Activated T-cell treated with anti-CD3 and anti-CD28 coated beads, Interleukin-2, amount 50 U/mL, for 4 hours (primary cell): ENCODE results near the gene DTNB. TPM values are rescaled to one million over a fixed set of nuclear protein-coding genes. Genes with fewer than 3 reads are reported as not detected.
A peak's percentile ranks its signal among the peaks of the same experiment; 100 is the strongest.

ENCODE experiments used
- ATAC-seq, 2 donors: fragments of 200-7000 bp; cut with Tn5 transposase; one replicate each; pipeline ENCODE4 v1.10.0; 2021
- DNase-seq: peaks from one replicate; pipeline ENCODE4 v3.0.0-alpha.2; 2020
- H3K27me3 Mint-ChIP-seq: one replicate; pipeline ENCODE4 v1.8.0; 2021; ENCODE audit warnings: low read depth, mixed read lengths
- H3K36me3 Mint-ChIP-seq: one replicate; pipeline ENCODE4 v1.8.0; 2022; ENCODE audit warnings: mixed read lengths; ENCODE audit not compliant: insufficient read depth
- H3K4me1 Mint-ChIP-seq: one replicate; pipeline ENCODE4 v1.8.0; 2021; ENCODE audit warnings: low read depth, mixed read lengths
- H3K4me3 Mint-ChIP-seq: one replicate; pipeline ENCODE4 v1.8.0; 2021; ENCODE audit warnings: mild to moderate bottlenecking, moderate library complexity, mixed read lengths
- H3K9me3 Mint-ChIP-seq: one replicate; pipeline ENCODE4 v1.8.0; 2021; ENCODE audit warnings: mixed read lengths
- total RNA-seq, 3 donors: library from RNA; stranded (reverse); gene quantifications; one replicate each; pipeline ENCODE4 v1.2.1, GENCODE V29; 2021

The DTNB gene
- total RNA-seq, 3 donors from 2014 or later, result 9.1 to 12.3 (median 11.2) TPM

DNA sequence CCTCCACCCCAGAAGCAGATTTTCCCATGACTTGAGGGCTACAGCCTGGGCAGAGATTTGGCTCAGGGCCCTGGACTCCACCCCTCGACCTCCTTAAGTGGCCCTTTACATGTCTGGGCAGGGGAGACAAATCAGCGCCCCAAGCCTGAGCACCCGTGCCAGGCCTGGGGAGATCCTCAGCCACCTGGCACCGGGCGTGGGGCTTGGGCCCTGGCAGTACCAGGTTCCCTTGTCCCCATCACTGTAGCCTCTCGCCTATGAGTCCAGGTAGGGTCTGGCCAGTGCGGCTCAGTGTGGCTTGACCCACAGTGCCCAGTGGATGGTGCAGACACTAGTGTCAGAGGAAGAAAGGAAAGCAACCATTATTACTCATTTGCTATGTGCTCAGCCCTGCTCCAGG, 309.6 kb downstream of the DTNB start:
- DNase-seq (no peak), ATAC-seq (no peak)
- H3K9me3 Mint-ChIP-seq, result no peaks in the 10 kb centered on the region
- no peaks in the 10 kb centered on the region for H3K36me3 Mint-ChIP-seq
- peaks cover 23% of the 10 kb centered on the region for H3K4me1 Mint-ChIP-seq
- no peaks in the 10 kb centered on the region for H3K27me3 Mint-ChIP-seq
- peak overlapping the region; percentile 26 for H3K4me3 Mint-ChIP-seq

DNA sequence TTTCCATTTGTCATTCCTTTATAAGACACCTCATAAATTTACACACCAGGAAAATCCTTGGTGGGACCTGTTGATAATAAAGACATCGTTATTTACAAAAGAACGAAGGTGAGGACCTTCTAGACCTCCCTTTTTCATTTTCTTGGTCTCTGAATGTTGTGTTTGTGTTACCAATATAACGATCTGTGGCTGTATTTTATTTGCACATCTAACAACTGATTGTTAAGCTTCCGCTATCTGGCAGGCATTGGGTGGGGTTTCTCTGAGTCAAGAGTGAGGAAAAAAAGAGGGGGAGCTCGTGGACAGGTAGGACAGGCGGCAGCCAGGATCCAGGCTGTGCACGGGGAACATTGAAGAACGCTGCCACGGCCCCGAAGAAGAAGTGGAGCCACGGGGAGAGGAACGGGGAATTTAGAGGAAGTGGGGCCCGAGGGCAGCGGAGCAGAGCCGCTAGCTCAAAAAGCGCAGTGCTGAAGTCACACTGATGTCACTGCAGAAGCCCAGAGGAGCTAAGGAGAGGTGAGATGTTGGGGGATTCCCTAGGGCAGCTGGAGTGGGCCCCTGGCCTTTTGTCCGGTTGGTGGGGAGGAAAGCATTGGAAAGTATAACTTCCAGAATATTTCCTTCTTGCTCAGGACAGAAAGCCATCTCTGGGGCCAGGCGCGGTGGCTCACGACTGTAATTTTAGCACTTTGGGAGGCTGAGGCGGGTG, 310.8 kb downstream of the DTNB start:
- no peaks in the 10 kb centered on the region for H3K36me3 Mint-ChIP-seq
- H3K9me3 Mint-ChIP-seq, result no peaks in the 10 kb centered on the region

DNA sequence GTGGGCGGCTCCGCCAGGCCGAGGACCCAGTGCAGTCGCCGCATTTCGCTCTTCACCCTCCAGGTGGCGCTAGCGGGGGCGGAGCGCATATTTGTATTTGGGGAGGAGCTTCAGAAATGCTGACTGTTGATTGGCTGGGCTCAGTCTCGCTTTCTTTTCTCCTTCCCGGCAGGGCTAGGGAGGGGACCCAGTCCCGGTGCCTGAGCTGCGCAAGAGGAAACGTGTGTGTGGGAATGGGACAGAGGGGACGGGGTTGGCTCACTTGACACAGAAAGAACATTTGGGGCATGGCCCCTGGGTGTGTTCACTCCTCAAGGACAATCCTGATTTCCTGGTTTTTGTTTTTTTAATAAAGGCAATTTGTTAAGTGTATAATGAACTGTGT, 311.3 kb downstream of the DTNB start:
- Mint-ChIP-seq H3K4me3 (peak overlapping the region; percentile 90), H3K4me1 (peaks cover 23% of the 10 kb centered on the region), H3K27me3 (no peaks in the 10 kb centered on the region), H3K9me3 (no peaks in the 10 kb centered on the region), H3K36me3 (no peaks in the 10 kb centered on the region)
- DNase-seq (peak; percentile 95), ATAC-seq (peak; percentile 97 to 98)

More for the DNA sequence above, 310.8 kb downstream of the DTNB start:
- Mint-ChIP-seq H3K4me3 (peak overlapping the region; percentile 90), H3K27me3 (no peaks in the 10 kb centered on the region), H3K4me1 (peaks cover 23% of the 10 kb centered on the region)
- peak; percentile 60 to 67 for ATAC-seq
- DNase-seq, result peak; percentile 42

DNA sequence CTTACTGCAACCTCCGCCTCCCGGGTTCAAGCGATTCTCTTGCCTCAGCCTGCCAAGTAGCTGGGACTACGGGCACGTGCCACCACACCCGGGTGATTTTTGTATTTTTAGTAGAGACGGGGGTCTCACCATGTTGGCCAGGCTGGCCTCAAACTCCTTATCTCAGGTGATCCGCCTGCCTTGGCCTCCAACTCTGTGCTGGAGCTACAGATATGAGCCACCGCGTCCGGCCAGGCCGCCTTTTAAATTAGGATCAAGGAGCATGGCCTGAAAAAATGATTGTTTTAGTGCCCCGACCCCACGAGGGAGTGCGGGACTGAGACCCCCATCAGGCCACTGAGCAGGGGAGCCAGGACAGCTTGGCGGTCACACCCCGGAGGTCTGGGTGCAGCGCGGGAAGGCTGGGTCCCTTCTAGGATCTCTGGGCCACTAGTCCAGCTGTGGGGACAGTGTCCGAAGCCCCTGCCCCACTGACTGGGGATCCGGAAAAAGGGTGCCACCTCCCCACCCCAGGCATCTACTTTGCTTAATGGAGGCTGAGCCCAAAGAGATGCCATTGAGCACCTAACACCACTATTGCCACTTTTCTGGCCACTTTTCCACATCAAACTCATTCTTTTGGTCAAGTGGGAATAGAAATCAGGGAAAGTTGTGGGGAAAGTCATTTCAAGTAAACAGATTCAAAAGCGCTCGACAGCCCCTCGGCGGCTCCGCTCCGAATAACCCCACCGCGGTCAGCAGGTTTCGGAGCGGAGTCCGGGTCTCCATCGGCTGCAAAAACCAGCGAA, 311.9 kb downstream of the DTNB start:
- ATAC-seq (no peak), DNase-seq (no peak)
- peaks cover 23% of the 10 kb centered on the region for H3K4me1 Mint-ChIP-seq
- no peaks in the 10 kb centered on the region for H3K36me3 Mint-ChIP-seq
- H3K9me3 Mint-ChIP-seq, result no peaks in the 10 kb centered on the region
- H3K27me3 Mint-ChIP-seq, result no peaks in the 10 kb centered on the region
- H3K4me3 Mint-ChIP-seq, result peak overlapping the region; percentile 90

DNA sequence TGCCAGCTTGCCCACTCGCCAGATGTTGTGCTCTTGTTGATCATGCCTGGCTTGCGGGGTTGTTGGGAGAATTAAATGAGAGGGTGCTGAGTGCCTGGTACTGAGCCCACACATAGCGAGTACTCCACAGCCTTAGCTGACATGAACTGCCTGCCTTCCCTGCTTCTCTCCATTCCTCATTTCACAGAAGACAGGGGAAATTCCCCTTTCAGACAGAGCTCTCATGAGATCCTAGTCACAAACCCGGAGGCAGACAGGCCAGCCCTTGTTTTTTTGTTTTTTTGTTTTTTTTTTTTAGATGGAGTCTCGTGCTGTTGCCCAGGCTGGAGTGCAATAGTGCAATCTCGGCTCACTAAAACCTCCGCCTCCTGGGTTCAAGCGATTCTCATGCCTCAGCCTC, 314.5 kb downstream of the DTNB start:
- no peaks in the 10 kb centered on the region for H3K9me3 Mint-ChIP-seq
- ATAC-seq (no peak), DNase-seq (no peak)
- peaks cover 6% of the 10 kb centered on the region for H3K27me3 Mint-ChIP-seq
- H3K4me3 Mint-ChIP-seq, result no peak overlapping the region
- H3K36me3 Mint-ChIP-seq, result no peaks in the 10 kb centered on the region
- H3K4me1 Mint-ChIP-seq, result peaks cover 23% of the 10 kb centered on the region

DNA sequence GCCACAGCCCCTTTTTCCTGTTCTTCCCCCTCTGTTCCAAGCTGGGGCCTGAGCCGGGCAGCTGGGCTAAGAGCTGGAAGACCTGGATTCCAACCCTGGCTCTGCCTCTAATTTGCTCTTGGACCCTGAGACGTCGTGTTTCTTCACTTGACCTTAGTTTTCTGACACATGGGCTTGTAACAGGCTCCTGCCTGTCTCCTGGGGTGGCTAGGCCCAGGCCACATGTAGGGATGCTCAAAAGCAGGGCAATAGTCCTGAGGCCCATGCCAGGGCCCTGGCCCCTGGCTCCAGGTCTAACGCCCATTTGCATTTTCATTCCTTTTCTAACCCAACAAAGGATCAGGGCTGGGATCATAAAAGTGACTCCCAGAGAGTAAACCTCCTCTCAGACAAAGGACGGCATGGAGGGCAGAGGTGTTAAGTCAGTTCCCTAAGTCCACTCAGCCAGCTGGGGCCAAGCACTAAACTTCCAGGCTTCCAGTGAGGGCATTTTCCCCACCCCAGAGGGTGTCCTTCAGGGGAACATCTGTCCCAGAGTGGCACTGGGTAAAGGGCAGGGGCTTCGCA, 315.0 kb downstream of the DTNB start:
- no peak overlapping the region for H3K4me3 Mint-ChIP-seq
- H3K36me3 Mint-ChIP-seq, result no peaks in the 10 kb centered on the region
- no peaks in the 10 kb centered on the region for H3K9me3 Mint-ChIP-seq
- DNase-seq (no peak), ATAC-seq (no peak)
- peaks cover 18% of the 10 kb centered on the region for H3K4me1 Mint-ChIP-seq
- H3K27me3 Mint-ChIP-seq, result peaks cover 6% of the 10 kb centered on the region

DNA sequence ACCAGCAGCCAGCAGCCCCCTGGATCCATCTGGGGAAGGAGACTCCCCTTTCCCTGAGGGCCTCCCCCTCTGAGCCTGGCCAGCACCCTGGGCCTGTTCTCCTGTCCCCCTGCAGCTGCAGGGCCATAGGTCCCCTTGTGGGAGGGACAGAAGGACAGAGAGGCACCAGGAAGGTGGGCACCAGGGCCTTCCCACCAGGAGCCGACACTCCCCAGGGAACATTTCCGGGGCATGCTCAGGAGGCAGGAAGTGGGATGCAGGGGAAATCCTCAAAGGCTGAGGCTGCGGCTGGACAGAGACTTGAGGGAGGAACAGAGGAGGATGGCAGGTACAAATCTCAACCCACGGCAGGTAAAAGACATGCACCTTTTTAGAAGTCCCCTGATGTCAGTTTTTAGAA, 317.3 kb downstream of the DTNB start:
- Mint-ChIP-seq H3K4me3 (no peak overlapping the region), H3K9me3 (no peaks in the 10 kb centered on the region), H3K27me3 (peaks cover 6% of the 10 kb centered on the region), H3K36me3 (no peaks in the 10 kb centered on the region), H3K4me1 (peaks cover 13% of the 10 kb centered on the region)
- ATAC-seq (no peak), DNase-seq (no peak)

DNA sequence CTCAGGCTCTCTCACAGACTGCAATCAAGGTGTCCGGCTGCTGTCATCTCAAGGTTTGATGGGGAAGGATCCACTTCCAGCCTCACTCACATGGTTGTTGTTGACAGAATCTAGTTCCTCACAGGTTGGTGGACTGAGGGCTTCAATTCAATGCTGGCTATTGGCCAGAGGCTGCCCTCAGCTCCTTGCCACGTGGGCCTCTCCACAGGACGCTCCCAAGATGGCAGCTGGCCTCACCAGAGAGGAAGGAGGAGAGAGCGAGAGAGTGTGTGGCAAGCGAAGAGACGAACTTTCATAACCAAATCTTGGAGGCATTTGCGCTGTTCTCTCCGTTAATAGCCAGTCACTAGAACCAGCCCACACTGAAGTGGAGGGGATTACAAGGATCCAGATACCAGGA, 318.1 kb downstream of the DTNB start:
- Mint-ChIP-seq H3K4me1 (peaks cover 18% of the 10 kb centered on the region), H3K4me3 (no peak overlapping the region), H3K9me3 (no peaks in the 10 kb centered on the region), H3K36me3 (no peaks in the 10 kb centered on the region), H3K27me3 (peaks cover 6% of the 10 kb centered on the region)
- DNase-seq (no peak), ATAC-seq (no peak)

DNA sequence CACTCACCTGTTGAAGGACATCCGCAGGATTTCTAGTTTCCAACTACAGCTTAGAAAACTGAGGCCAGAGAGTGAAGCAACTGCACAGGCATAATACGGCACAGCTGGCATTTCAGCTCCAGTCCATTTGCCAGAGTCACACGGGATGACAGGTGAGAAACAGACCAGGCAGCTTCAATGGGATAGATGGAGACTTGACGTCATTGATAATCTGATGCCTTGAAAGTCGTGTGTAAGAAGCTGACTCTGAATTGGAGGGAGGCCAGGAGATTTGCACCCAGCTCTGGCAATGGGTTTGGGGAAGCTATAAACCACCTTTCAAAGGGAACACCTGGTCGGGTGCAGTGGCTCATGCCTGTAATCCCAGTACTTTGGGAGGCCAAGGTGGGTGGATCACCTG, 319.3 kb downstream of the DTNB start:
- Mint-ChIP-seq H3K36me3 (no peaks in the 10 kb centered on the region), H3K4me3 (no peak overlapping the region), H3K9me3 (no peaks in the 10 kb centered on the region), H3K4me1 (peaks cover 22% of the 10 kb centered on the region), H3K27me3 (peaks cover 6% of the 10 kb centered on the region)
- ATAC-seq, result no peak
- DNase-seq, result no peak

DNA sequence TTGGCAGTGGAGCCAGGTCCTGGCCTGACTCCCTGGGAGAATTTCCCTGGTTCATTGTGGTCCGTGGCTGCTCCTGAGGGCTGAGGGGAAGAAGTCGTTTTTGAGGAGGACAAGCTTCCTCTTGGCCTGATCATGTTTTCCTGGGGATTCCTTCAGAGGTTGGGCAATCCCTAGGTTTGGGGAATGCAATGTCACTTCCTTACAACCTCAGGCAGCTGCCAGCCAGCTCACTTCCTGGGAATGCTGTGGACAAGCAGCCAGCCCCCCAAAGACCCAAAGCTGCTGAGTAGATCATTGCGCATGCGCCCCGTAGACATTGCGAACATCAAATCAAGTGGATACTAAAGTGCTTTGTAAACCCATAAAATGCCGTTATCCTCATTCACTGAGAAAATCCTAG, 324.0 kb downstream of the DTNB start:
- Mint-ChIP-seq H3K4me1 (peaks cover 37% of the 10 kb centered on the region), H3K4me3 (no peak overlapping the region), H3K27me3 (peaks cover 3% of the 10 kb centered on the region), H3K9me3 (no peaks in the 10 kb centered on the region), H3K36me3 (no peaks in the 10 kb centered on the region)
- no peak for ATAC-seq
- no peak for DNase-seq

DNA sequence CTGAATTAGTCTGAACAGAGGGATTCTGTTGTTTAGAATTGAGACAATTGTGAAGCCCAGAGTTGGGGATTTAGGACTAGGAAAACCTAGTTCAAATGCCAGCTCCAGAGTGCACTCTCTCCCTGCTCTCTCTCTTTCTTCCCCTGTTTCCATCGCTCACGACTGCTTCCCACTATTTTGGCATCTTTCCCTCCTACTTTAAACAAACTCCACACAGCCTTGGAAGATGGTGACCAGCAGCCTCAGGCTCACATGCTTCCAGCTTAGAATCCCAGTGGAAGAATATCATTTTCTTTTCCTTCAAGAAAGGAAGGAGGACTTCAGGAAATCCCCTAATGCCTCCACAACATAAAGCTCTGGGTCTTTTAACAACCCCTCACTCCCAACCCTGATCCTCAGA, 325.5 kb downstream of the DTNB start:
- peaks cover 34% of the 10 kb centered on the region for H3K4me1 Mint-ChIP-seq
- DNase-seq (no peak), ATAC-seq (no peak)
- H3K9me3 Mint-ChIP-seq, result no peaks in the 10 kb centered on the region
- H3K27me3 Mint-ChIP-seq, result no peaks in the 10 kb centered on the region
- H3K4me3 Mint-ChIP-seq, result no peak overlapping the region
- H3K36me3 Mint-ChIP-seq, result no peaks in the 10 kb centered on the region

DNA sequence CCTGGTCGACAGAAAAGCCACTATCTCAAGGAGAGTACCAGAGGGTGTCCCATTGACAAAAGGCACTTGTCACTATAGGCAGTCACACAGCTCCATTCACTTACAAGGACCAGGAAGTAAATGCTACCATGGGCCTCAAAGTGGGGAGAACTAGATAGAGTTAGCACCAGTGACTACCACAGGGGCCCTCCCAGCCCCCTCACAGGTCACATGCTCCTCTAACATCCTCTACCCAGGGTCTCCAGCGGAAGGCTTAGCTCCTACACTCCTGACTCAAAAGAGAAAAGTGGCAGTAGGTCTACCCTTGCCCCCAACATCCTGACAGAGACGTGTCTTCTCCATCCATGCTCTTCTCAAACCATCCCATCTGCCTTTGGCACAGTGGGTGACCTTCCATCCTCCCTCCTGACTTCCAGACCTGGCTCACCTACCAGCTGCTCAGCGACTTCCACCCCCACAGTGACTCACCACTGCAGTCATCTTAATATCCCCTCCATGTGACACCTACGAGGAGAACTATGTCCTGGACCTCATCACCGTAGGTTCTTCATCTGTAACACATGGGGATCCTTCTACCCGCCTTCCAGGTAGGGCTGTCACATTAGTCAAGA, 326.1 kb downstream of the DTNB start:
- peaks cover 29% of the 10 kb centered on the region for H3K4me1 Mint-ChIP-seq
- DNase-seq, result no peak
- H3K9me3 Mint-ChIP-seq, result no peaks in the 10 kb centered on the region
- no peaks in the 10 kb centered on the region for H3K27me3 Mint-ChIP-seq
- ATAC-seq, result peak; percentile 80 to 82
- H3K36me3 Mint-ChIP-seq, result no peaks in the 10 kb centered on the region
- H3K4me3 Mint-ChIP-seq, result peak overlapping the region; percentile 30

DNA sequence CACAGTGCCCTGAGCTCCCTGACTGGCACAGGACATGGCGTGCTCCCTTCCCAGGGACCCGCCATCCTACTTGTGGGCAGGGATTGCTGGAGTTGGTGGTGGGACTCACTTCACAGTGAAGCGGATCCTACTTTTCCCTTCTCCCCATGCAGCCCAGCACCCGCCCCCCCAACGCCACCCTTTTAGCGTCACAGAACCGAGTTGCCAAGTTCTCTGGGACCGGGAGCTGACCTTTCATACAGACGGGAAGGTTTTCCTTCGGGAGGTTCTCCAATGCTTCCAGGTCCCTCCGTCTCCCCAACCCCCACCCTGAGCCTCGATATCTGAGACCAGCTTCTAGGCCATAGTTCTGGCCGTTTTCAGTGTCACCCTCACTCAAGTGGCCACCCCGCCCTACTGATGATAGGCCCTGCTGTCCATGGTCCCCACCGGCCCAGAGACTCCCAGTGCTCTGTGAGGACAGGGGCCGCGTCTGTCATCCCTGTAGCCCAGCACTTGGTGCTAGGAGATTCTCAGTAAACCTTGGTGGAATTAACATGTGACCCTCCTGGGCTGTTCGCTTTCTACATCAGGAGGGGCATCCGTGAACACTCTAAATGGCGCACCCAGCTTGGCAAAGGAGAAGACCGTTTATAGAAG, 330.1 kb downstream of the DTNB start:
- H3K4me1 Mint-ChIP-seq, result peaks cover 32% of the 10 kb centered on the region
- no peaks in the 10 kb centered on the region for H3K27me3 Mint-ChIP-seq
- no peak for ATAC-seq
- peaks cover 1% of the 10 kb centered on the region for H3K36me3 Mint-ChIP-seq
- no peaks in the 10 kb centered on the region for H3K9me3 Mint-ChIP-seq
- DNase-seq, result no peak
- peak overlapping the region; percentile 79 for H3K4me3 Mint-ChIP-seq
